NCI-H748 treated with DMSO at 0.1 percent for 48 hours (cell line): ENCODE data around the gene JAZF1.
"Not testable (repeated sequence)": the region's sequence is repeated elsewhere in the genome, so short reads cannot be mapped to it uniquely, and the experiment has no call there.

ENCODE experiments used
- DNase-seq: peaks from one replicate; lab custom pipeline; 2025; lab: John Stamatoyannopoulos, UW

The JAZF1 gene

DNA sequence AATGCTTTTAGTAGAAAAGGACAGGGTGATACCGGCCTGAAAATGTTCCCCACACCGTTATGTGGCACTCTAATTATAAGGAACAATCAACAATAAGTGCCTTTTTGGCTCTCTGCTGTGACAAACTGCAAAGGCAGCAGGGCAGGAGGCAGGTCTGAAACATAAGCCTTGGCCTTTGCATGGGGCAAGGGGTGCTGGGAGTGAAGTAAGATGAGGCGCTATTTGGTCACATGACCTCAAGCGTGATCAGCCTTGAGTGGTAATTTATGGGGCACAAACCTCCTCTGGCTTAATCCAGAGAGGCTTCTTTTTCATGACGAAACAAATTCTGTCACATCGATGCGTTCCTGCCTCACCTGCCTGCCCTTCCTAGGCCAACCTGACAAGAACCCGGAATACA is 237.9 kb downstream of the JAZF1 start:
- no peak for DNase-seq

DNA sequence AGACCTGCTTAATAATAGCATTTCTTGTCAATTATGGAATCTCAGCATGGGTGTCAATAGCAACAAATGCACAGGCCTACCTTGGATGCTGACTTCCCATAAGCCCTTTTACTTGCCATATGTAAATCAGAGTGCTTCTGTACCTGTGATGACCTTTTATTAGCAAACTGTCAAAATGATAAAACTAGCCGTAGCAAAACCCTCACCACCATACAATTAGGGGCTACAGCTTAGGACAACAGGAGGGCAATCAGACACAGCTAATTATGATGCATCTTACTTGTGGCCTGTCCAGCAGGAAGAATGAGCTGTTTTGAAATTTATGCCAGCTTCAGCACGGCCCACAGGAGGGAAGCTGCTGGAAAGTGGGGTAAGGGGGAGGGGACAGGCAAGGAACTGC is 239.1 kb downstream of the JAZF1 start:
- no peak for DNase-seq

DNA sequence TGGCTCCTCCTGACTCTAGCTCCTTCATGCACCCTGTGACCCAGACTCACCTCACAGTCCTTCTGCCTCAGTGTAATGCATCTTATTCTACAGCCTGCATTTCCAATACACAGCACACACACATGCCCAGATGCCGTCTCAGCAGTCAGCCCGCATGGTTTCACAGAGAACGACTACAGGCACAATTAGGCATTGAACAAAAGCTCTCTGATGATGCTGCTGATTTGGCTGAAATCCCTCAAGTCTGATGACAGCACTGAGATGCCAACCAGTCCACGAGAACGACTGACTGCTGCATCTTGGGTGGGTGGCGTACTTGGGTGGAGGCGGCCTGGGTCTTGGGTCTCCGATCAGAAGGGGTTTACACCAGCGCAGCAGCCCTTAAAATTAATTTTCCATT is 240.3 kb downstream of the JAZF1 start:
- no peak for DNase-seq

GRCh38 chr7:27939893-27940292 is 240.7 kb downstream of the JAZF1 start:
- no peak for DNase-seq

DNA sequence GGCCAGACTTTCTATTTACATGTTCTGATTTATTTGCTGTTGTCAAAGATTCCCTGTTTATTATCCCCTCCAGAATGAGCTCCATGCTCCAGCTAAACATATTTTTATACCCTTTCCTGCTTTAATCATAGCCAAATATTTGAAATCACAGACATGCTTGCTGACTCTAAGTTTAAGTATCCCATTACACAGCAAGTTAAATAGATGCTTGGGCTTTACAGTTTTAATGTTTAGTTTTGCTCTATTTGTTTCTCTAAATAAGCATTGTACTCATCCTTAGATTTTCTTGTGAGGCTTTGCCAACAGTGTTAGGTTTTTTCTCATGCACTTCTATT is 243.9 kb downstream of the JAZF1 start:
- no peak for DNase-seq

GRCh38 chr7:27936047-27936767 is 244.4 kb downstream of the JAZF1 start:
- no peak for DNase-seq

DNA sequence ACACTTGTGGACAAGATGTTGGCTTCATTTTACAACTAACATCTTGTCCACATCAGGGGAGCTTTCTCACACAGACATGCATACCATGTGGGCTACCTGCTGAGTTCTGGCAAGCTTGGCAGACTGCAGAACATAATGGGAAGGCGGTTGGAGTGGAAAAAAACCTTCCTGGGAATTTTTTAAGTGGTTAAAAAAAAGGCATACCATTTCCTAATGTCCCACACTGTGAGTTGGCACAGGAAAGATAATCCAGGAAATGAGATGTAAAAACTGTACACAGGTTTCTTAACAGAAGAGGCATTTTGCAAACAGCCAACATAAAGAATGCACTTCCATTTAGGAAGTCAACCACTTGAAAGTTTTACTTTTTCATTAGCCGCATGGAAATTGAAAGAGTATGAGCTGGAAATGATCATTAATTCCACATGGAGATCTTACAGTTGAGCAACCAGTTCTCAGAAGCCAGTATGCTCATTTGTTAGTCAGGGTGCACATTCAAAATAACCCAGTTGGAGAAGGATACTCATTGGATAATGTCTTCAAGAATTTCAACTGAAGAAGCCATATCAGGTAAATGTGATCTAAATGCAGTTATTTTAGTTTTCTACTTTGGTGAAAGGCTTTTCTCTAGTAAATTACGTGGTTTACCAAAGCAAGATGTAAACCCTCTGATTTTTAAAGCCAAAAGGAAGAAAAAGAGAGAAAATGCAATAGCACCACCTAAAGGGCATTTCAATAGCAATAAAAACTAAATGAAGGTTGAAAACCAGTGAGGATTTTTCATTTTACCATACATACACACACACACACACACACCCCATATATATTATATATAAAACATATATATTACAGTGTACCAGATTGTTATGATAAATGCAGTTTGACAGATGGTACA is 246.7 kb downstream of the JAZF1 start:
- no peak for DNase-seq

- no peak for DNase-seq
These were observed 249.6 kb downstream of the JAZF1 start for GRCh38 chr7:27930910-27931476.

GRCh38 chr7:27929127-27929526 is 251.5 kb downstream of the JAZF1 start:
- DNase-seq = no peak

DNA sequence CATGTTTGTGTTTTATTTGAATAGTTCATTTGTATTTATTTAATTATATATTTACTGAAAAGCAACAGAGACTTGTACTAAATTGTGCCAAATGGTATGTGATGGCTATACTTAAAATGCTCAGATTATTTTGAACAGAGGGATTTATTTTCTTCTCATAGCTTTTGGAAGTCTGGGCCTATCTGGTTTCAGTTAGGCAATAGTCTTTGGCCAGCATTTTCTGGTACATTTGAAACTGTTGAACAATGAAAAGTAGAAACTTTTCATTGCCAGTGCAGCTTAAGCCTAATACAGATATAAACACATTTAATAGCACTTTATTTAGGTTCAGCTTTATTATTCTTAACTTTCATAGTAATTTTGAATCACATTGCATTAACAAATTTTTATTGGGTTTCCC is 252.6 kb downstream of the JAZF1 start:
- DNase-seq = no peak

GRCh38 chr7:27925573-27926201 is 254.9 kb downstream of the JAZF1 start:
- DNase-seq = no peak

GRCh38 chr7:27923642-27923980 is 257.0 kb downstream of the JAZF1 start:
- no peak for DNase-seq

GRCh38 chr7:27922907-27923641 is 257.5 kb downstream of the JAZF1 start:
- no peak for DNase-seq

- DNase-seq = not testable (repeated sequence)
These were observed 258.2 kb downstream of the JAZF1 start for GRCh38 chr7:27922389-27922788.

DNA sequence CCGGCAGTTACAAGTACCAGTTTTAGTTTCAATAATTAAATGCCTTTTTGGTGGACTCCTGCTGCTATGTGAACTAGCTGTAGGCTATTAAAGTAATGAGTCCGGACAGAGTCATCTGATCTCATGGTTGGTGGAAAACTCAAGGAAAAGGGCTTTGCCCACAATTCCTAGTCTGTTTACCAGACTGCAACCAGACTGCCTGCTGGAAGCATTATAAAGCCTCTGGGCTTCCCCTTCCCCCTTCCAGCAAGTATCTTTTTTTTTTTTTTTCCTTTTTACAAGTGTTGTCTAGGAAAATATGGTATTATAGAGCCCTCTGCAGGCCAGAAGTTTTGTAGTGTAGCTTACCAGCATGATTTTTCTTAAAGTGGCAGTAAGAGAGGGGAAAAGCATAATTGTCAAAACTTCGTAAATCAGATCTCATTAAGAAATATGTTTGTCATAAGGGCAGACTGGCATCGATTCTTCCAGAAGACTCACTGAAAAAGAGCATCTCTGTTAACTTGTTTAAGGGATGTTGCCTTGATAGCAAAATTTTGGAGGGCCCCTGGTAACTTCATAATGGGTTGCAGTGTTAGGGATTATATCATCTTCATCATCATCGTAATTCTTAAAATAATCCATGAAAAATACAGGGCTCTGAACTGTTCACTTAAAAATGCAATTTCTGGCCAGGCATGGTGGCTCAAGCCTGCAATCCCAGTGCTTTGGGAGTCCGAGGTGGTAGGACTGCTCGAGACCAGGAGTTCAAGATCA is 259.3 kb downstream of the JAZF1 start:
- DNase-seq = peak; percentile 70

DNA sequence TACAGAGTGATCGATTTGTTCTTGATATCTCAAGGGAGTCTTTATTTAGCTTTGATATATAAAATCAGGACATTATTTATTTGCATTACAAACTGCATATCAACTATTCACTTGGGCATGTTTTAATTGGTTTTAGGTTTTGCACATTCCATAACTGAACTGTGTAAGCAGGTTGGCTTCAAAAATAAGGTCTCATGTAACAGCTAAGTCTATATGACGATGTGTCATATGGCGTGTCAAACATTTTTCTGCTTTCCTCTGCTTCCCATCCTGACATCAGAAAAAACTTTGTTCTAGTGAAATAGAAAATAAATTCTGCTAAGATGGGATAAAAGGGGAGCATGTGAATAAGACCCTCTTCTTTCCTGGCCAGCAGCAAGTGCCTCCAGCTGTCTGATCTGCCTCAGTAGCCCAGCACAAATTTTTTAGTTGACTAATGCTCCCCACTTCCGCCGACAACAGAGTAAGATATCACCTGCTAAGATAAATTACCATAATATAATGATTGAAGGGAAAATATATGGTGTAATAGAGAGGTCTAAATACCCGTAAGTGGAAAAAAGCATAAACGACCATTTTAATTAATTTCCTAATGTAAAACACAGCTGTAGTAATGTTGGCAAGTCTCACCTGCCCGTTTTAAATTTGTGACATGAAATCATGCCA is 260.2 kb downstream of the JAZF1 start:
- no peak for DNase-seq

- no peak for DNase-seq
These were observed 262.1 kb downstream of the JAZF1 start for GRCh38 chr7:27918503-27918902.

DNA sequence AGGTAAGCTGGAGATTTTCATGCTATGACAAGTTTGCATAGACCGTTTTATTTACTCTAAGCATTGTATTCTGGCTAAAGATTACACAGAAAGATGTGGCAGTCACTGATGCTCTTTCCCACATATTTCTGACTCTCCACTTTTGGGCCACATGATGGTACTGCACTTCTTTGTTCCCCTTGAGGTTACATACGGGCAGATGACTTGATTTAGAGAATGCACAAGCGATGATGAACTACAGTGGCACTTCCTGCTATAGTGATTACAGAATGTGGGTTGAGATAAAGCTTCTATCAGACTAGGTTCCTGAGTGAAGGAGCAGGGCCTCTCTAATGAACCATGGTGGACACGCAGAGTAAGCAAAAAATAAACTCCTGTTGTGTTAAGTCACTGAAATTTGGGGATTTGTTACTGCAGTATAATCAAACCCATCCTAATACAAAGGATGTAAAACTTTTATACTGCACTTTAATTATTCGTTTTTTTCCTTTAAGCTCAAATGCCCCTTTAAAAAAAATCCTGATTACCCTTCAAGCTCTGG is 262.8 kb downstream of the JAZF1 start:
- no peak for DNase-seq

DNA sequence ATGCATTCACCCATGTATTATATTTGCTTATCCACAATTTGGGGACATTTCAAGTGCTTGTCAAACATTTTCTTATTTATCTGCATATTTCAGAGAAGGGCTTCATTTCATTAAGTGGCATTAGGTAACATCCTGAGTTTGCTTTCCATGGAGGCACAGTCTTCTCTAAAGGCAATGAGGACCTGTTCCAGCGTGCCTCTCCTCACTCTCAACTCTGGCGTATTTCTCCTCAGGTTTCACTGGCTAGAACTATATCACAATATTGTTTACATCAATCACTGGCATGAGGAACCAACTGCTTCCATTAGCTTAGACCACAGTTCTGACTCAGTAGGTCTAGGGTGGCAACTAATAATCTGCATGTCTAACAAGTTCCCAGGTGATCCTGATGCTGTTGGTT is 263.5 kb downstream of the JAZF1 start:
- DNase-seq = no peak

GRCh38 chr7:27916372-27916771 is 264.2 kb downstream of the JAZF1 start:
- no peak for DNase-seq

DNA sequence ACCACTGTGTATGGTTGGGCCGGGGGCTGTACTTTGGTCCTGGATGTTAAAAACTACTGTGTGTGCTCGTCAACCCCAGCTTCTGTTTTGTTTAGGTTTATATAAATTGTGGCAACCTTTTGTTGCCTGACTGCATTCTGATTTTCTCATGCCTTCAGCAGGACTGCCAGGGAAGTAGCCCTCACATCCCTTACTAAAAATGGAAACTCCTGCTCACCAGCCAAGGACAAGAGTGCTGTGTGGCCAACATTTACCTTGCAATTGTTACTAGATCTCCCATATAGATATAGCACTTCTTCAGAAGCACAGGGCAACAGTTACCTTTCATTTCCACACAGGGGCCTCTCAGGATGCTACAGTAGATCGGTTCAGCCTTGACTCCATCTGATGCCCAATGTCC is 266.2 kb downstream of the JAZF1 start:
- DNase-seq = no peak
